Neural progenitor cell (in vitro differentiated cells): Measurements from ENCODE around the gene SRSF8. TPM values are rescaled to one million over a fixed set of nuclear protein-coding genes. Genes with fewer than 3 reads are reported as not detected.
A peak's percentile ranks its signal among the peaks of the same experiment; 100 is the strongest.

Experiments
- DNase-seq: peaks from one replicate; pipeline ENCODE4 v3.0.0-alpha.2; 2016; ENCODE audit warnings: low spot score
- H2AFZ ChIP-seq: fragments of 200-600 bp; sonication (generic); replicated peaks from 2 replicates; pipeline ENCODE4 v1.6.1; 2016; ENCODE audit warnings: antibody characterized with exemption
- H3F3A ChIP-seq: fragments of 200-600 bp; sonication (generic); 2 replicates; pipeline ENCODE4 v1.6.1; 2016; ENCODE audit warnings: antibody characterized with exemption, low read depth
- H3K27ac ChIP-seq: fragments of 200-600 bp; sonication (generic); 2 replicates; pipeline ENCODE4 v1.5.1; 2016; ENCODE audit warnings: mild to moderate bottlenecking
- H3K27me3 ChIP-seq: fragments of 200-600 bp; sonication (generic); 2 replicates; pipeline ENCODE4 v1.6.1; 2016; ENCODE audit warnings: mild to moderate bottlenecking, moderate library complexity
- H3K36me3 ChIP-seq: fragments of 200-600 bp; sonication (generic); 2 replicates; pipeline ENCODE4 v1.5.1; 2016
- H3K4me1 ChIP-seq: fragments of 200-600 bp; sonication (generic); 2 replicates; pipeline ENCODE4 v1.6.1; 2016; ENCODE audit warnings: mixed run types
- H3K4me2 ChIP-seq: fragments of 200-600 bp; sonication (generic); 2 replicates; pipeline ENCODE4 v1.6.1; 2016
- H3K4me3 ChIP-seq: fragments of 200-600 bp; sonication (generic); 2 replicates; pipeline ENCODE4 v1.5.1; 2016
- H3K79me2 ChIP-seq: fragments of 200-600 bp; sonication (generic); 2 replicates; pipeline ENCODE4 v1.6.1; 2016; ENCODE audit warnings: low read depth
- H3K9ac ChIP-seq: fragments of 200-600 bp; sonication (generic); 2 replicates; pipeline ENCODE4 v1.6.1; 2016
- H3K9me3 ChIP-seq: fragments of 200-600 bp; sonication (generic); 2 replicates; pipeline ENCODE4 v1.5.1; 2016; ENCODE audit warnings: low read depth
- H4K20me1 ChIP-seq: fragments of 200-600 bp; sonication (generic); 2 replicates; pipeline ENCODE4 v1.6.1; 2016; ENCODE audit warnings: low read depth
- H3K27ac Mint-ChIP-seq: 3 replicates; pipeline ENCODE4 v1.8.0; 2021; ENCODE audit warnings: mixed read lengths
- H3K27me3 Mint-ChIP-seq: 2 replicates; pipeline ENCODE4 v1.8.0; 2022; ENCODE audit warnings: low read depth, mild to moderate bottlenecking, inconsistent platforms, moderate library complexity, mixed read lengths; ENCODE audit not compliant: insufficient read depth
- H3K36me3 Mint-ChIP-seq: 3 replicates; pipeline ENCODE4 v1.8.0; 2021; ENCODE audit warnings: mixed read lengths
- H3K4me1 Mint-ChIP-seq: 3 replicates; pipeline ENCODE4 v1.8.0; 2021; ENCODE audit warnings: mixed read lengths
- H3K4me3 Mint-ChIP-seq: 3 replicates; pipeline ENCODE4 v1.8.0; 2021; ENCODE audit warnings: mild to moderate bottlenecking, moderate library complexity, mixed read lengths
- H3K9me3 Mint-ChIP-seq: 3 replicates; pipeline ENCODE4 v1.8.0; 2020; ENCODE audit warnings: mixed read lengths
- CTCF ChIP-seq: fragments of 200-600 bp; sonication (generic); IDR thresholded peaks from 2 replicates; pipeline ENCODE4 v1.5.1; 2017; ENCODE audit warnings: antibody characterized with exemption, mild to moderate bottlenecking
- EZH2 ChIP-seq: fragments of 200-600 bp; sonication (generic); IDR thresholded peaks from 2 replicates; pipeline ENCODE4 v1.6.1; 2017; ENCODE audit warnings: antibody characterized with exemption, mild to moderate bottlenecking, moderate library complexity
- EZH2phosphoT487 ChIP-seq: fragments of 200-600 bp; sonication (generic); IDR thresholded peaks from 2 replicates; pipeline ENCODE4 v1.6.1; 2017; ENCODE audit warnings: antibody characterized with exemption
- total RNA-seq: library from RNA; depleted of rRNA; stranded (reverse); fragments of >200 nt; gene quantifications from 2 replicates; pipeline ENCODE4 v1.2.3, GENCODE V29; 2015; ENCODE audit warnings: low replicate concordance

SRSF8 gene
- total RNA-seq, 1 donor from 2014 or later: 17.6 TPM

GRCh38 chr11:95059046-95059445 is 7.7 kb upstream of the SRSF8 start:
- Histone ChIP-seq H2AFZ (no peak overlapping the region), H3K4me2 (no peak overlapping the region), H3K9ac (no peak overlapping the region), H3K4me3 (no peak overlapping the region), H3K79me2 (no peaks in the 10 kb centered on the region), H3K27ac (no peak overlapping the region), H3K9me3 (no peaks in the 10 kb centered on the region), H3K4me1 (no peaks in the 10 kb centered on the region), H3K36me3 (no peaks in the 10 kb centered on the region), H3K27me3 (peaks cover 29% of the 10 kb centered on the region), H4K20me1 (no peaks in the 10 kb centered on the region), H3F3A (no peaks in the 10 kb centered on the region)
- Mint-ChIP-seq H3K4me3 (no peak overlapping the region), H3K36me3 (no peaks in the 10 kb centered on the region), H3K4me1 (no peaks in the 10 kb centered on the region), H3K9me3 (no peaks in the 10 kb centered on the region), H3K27ac (no peak overlapping the region), H3K27me3 (peaks cover 3% of the 10 kb centered on the region)
- no peak for DNase-seq
- TF ChIP-seq CTCF (no peak), EZH2phosphoT487 (no peak), EZH2 (no peak)

GRCh38 chr11:95065336-95065735 is 1.4 kb upstream of the SRSF8 start:
- Histone ChIP-seq H4K20me1 (no peaks in the 10 kb centered on the region), H3F3A (peaks cover 23% of the 10 kb centered on the region), H2AFZ (no peak overlapping the region), H3K27me3 (peaks cover 22% of the 10 kb centered on the region), H3K4me1 (peaks cover 18% of the 10 kb centered on the region), H3K9ac (no peak overlapping the region), H3K4me3 (no peak overlapping the region), H3K27ac (no peak overlapping the region), H3K9me3 (no peaks in the 10 kb centered on the region), H3K79me2 (peaks cover 12% of the 10 kb centered on the region), H3K4me2 (no peak overlapping the region), H3K36me3 (no peaks in the 10 kb centered on the region)
- Mint-ChIP-seq H3K4me1 (peaks cover 18% of the 10 kb centered on the region), H3K4me3 (peak overlapping the region; percentile 49), H3K36me3 (peaks cover 3% of the 10 kb centered on the region), H3K27ac (no peak overlapping the region), H3K9me3 (no peaks in the 10 kb centered on the region), H3K27me3 (no peaks in the 10 kb centered on the region)
- no peak for TF ChIP-seq CTCF
- TF ChIP-seq EZH2: no peak
- TF ChIP-seq EZH2phosphoT487: no peak
- DNase-seq: no peak

DNA sequence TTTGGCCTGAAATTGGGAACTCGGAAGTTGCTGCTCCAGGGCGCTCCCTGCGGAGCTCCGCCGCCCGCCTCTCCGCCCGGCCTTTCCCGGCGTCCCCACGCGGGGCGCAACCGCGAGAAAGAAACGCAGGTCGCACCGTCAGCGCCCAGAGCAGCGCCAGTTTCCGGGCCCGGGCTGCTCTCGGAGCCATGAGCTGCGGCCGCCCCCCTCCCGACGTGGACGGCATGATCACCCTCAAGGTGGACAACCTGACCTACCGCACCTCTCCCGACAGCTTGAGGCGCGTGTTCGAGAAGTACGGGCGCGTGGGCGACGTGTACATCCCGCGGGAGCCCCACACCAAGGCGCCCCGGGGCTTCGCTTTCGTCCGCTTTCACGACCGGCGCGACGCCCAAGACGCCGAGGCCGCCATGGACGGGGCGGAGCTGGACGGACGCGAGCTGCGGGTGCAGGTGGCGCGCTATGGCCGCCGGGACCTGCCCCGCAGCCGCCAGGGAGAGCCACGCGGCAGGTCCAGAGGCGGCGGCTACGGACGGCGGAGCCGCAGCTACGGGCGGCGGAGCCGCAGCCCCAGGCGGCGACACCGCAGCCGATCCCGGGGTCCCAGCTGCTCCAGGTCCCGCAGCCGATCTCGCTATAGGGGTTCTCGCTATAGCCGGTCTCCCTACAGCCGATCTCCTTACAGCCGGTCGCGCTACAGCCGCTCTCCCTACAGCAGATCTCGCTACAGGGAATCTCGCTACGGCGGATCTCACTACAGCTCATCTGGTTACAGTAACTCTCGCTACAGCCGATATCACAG is 521 bp downstream of the SRSF8 start:
- H3K9me3 ChIP-seq: no peaks in the 10 kb centered on the region
- H3K27me3 Mint-ChIP-seq: no peaks in the 10 kb centered on the region
- H3K4me3 Mint-ChIP-seq: peak overlapping the region; percentile 98
- peak overlapping the region; percentile 1 for H3K9ac ChIP-seq
- H3K4me3 ChIP-seq: peak overlapping the region; percentile 61
- DNase-seq: peak; percentile 85
- peaks cover 3% of the 10 kb centered on the region for H3K27me3 ChIP-seq
- H3F3A ChIP-seq: peaks cover 23% of the 10 kb centered on the region
- H3K27ac ChIP-seq: no peak overlapping the region
- H3K4me2 ChIP-seq: peak overlapping the region; percentile 81
- no peaks in the 10 kb centered on the region for H4K20me1 ChIP-seq
- peak overlapping the region; percentile 95 for H2AFZ ChIP-seq
- peak; percentile 17 for TF ChIP-seq EZH2phosphoT487
- peak; percentile 52 for TF ChIP-seq CTCF
- TF ChIP-seq EZH2: peak; percentile 18
- peaks cover 12% of the 10 kb centered on the region for H3K79me2 ChIP-seq
- peak overlapping the region; percentile 97 for H3K27ac Mint-ChIP-seq
- H3K36me3 Mint-ChIP-seq: peaks cover 10% of the 10 kb centered on the region
- H3K36me3 ChIP-seq: peaks cover 9% of the 10 kb centered on the region
- H3K9me3 Mint-ChIP-seq: no peaks in the 10 kb centered on the region
- H3K4me1 Mint-ChIP-seq: peaks cover 18% of the 10 kb centered on the region
- peaks cover 18% of the 10 kb centered on the region for H3K4me1 ChIP-seq
